ENCODE measurements around the gene EMP1.

The EMP1 gene, protein sequence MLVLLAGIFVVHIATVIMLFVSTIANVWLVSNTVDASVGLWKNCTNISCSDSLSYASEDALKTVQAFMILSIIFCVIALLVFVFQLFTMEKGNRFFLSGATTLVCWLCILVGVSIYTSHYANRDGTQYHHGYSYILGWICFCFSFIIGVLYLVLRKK

DNA sequence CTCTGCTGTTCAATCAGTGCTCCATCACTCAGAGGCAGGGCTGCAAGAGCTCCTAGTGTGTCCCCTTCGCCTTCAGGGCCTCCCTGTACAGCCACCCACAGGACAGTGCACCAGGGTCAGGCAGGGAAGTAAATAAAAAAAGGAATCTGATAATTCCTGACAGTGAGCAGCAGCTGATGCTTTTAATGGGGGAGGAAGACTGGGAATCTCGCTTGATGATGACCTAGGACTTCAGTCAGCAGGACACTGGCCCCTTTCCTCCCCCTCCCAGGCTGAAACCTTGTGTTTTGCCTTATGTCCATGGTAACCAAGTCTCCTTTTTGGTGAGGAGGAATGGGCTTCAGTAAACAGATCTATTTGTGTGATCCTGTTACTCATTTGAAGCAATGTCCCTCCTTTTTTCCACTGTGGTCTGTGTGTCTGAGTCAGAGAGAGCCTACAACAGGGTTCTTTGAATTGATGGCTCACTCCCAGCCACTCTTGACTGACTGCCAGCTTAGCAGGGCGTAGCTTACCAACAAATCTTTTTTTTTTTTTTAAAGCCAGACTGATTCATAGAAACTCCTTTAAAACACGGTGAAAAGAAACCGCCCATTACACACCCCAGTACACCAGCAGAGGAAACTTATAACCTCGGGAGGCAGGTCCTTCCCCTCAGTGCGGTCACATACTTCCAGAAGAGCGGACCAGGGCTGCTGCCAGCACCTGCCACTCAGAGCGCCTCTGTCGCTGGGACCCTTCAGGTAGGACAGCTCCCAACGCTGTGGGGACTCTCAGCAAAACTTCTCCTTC is at the start of gene EMP1:
Gene EMP1, plus strand, starts transcription at position 597 of the 792 bp plus-strand sequence. CDS start 14,785 bp downstream, outside the sequence.
- peak within 1 kb of the TSS; percentile 40 for H3K4me3 ChIP-seq (ENCODE audit: severe bottlenecking)
- no peaks in the 10 kb centered on the region for H3K36me3 ChIP-seq (ENCODE audit: low read depth)
- no peaks in the 10 kb centered on the region for H3K27me3 ChIP-seq (ENCODE audit: insufficient read depth, poor library complexity, severe bottlenecking)
- H3K4me1 ChIP-seq (ENCODE audit: insufficient read depth, poor library complexity, severe bottlenecking), result peaks cover 18% of the 10 kb centered on the region
- peak within 1 kb of the TSS; percentile 85 for H3K27ac ChIP-seq (ENCODE audit: poor library complexity, severe bottlenecking)
- no peaks in the 10 kb centered on the region for H3K9me3 ChIP-seq (ENCODE audit: severe bottlenecking)
- DNase-seq (ENCODE audit: low spot score), result peak; percentile 89
- peak; percentile 75 for ATAC-seq (ENCODE audit: low read depth)
- TF ChIP-seq, protein P1, sequence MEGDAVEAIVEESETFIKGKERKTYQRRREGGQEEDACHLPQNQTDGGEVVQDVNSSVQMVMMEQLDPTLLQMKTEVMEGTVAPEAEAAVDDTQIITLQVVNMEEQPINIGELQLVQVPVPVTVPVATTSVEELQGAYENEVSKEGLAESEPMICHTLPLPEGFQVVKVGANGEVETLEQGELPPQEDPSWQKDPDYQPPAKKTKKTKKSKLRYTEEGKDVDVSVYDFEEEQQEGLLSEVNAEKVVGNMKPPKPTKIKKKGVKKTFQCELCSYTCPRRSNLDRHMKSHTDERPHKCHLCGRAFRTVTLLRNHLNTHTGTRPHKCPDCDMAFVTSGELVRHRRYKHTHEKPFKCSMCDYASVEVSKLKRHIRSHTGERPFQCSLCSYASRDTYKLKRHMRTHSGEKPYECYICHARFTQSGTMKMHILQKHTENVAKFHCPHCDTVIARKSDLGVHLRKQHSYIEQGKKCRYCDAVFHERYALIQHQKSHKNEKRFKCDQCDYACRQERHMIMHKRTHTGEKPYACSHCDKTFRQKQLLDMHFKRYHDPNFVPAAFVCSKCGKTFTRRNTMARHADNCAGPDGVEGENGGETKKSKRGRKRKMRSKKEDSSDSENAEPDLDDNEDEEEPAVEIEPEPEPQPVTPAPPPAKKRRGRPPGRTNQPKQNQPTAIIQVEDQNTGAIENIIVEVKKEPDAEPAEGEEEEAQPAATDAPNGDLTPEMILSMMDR (IDR thresholded peaks at IDR 0.05; ENCODE audit: poor library complexity, severe bottlenecking), result no peak

DNA sequence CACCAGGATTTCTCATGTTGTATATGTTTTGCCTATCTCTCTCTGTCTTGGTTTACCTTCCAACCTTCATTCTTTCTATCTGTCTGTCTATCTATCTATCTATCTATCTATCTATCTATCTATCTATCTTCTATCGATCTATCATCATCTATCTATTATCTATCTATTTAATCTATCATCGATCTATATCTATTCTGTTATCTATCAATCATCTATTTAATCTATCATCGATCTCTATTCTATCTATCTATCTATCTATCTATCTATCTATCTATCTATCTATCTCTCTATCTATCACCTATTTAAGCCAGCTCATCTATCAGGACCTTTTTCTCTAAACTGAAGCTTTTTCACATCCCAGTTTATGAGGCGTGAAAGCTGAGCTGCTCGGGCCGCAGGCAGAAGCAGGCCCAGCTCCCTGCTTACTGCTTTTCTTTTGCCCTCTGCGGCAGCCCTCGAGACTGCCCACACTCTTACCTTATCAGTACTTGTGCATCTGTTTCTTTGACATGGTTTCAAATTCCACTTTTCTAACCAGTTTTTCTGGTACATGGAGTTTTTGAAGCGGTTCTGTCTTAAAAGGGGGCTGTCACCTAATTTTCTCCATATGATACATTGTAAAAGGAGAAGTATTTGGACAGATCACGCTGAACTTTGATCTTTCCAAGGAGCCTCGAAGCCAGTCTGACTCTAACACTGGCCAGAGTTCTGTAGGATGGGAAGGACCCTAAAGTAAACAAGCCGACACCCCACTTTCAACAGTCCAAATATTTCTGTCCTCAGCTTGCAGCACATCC is 48.6 kb upstream of the EMP1 start:
- Histone ChIP-seq H3K9me3 (ENCODE audit: severe bottlenecking) (no peaks in the 10 kb centered on the region), H3K4me3 (ENCODE audit: severe bottlenecking) (no peak overlapping the region), H3K27ac (ENCODE audit: poor library complexity, severe bottlenecking) (no peak overlapping the region), H3K4me1 (ENCODE audit: insufficient read depth, poor library complexity, severe bottlenecking) (no peaks in the 10 kb centered on the region), H3K27me3 (ENCODE audit: insufficient read depth, poor library complexity, severe bottlenecking) (no peaks in the 10 kb centered on the region), H3K36me3 (ENCODE audit: low read depth) (no peaks in the 10 kb centered on the region)
- no peak for ATAC-seq (ENCODE audit: low read depth)
- no peak for DNase-seq (ENCODE audit: low spot score)
- TF ChIP-seq, protein P1 (IDR thresholded peaks at IDR 0.05; ENCODE audit: poor library complexity, severe bottlenecking), result no peak

DNA sequence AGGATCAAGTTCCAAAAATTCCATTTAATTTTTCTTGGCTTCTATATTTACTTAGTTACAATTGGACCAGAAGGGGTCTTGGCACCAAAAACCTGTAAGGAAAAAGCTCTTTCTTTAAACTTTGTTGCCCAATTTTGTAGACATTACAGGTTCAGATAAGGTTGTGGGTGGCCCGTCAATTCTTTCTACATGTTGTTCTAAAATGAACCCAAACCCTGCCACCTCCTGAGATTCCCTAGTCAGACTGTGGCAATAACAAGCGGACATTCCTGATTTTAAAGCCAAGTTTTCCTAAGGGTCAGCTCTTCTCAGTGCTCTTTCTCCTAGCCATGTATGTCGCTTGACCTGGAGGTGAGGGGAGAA is 48.1 kb upstream of the EMP1 start:
- TF ChIP-seq, protein P1 (IDR thresholded peaks at IDR 0.05; ENCODE audit: poor library complexity, severe bottlenecking), result no peak

DNA sequence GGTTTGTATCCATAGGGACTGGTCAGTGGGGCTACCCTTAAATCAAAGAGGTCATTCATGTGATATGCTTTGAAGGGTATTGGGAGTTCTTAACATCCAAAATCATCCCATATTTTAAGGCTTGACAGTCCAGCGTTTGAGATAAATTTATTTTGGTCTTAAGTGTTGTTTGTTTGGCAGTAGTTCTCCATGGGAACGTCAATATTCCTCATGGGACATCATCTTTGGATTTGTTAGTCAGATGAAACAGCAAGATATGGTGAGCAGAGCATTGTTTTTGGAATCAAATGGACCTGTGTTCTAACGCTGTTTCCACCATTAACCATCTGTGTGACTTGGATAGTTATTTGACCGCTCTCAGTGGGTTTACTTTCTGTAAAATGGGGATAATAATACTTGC is 47.1 kb upstream of the EMP1 start:
- Histone ChIP-seq H3K4me1 (ENCODE audit: insufficient read depth, poor library complexity, severe bottlenecking) (no peaks in the 10 kb centered on the region), H3K36me3 (ENCODE audit: low read depth) (no peaks in the 10 kb centered on the region)
- ATAC-seq (ENCODE audit: low read depth), result no peak

More for the DNA sequence above, 48.1 kb upstream of the EMP1 start:
- no peak overlapping the region for H3K27ac ChIP-seq (ENCODE audit: poor library complexity, severe bottlenecking)
- DNase-seq (ENCODE audit: low spot score), result no peak
- no peaks in the 10 kb centered on the region for H3K27me3 ChIP-seq (ENCODE audit: insufficient read depth, poor library complexity, severe bottlenecking)
- H3K9me3 ChIP-seq (ENCODE audit: severe bottlenecking), result no peaks in the 10 kb centered on the region
- no peaks in the 10 kb centered on the region for H3K4me1 ChIP-seq (ENCODE audit: insufficient read depth, poor library complexity, severe bottlenecking)
- no peak overlapping the region for H3K4me3 ChIP-seq (ENCODE audit: severe bottlenecking)
- H3K36me3 ChIP-seq (ENCODE audit: low read depth), result no peaks in the 10 kb centered on the region
- ATAC-seq (ENCODE audit: low read depth), result no peak

More for the DNA sequence above, 47.1 kb upstream of the EMP1 start:
- DNase-seq (ENCODE audit: low spot score), result no peak
- Histone ChIP-seq H3K27me3 (ENCODE audit: insufficient read depth, poor library complexity, severe bottlenecking) (no peaks in the 10 kb centered on the region), H3K27ac (ENCODE audit: poor library complexity, severe bottlenecking) (no peak overlapping the region), H3K9me3 (ENCODE audit: severe bottlenecking) (no peaks in the 10 kb centered on the region), H3K4me3 (ENCODE audit: severe bottlenecking) (no peak overlapping the region)
- TF ChIP-seq, protein P1 (IDR thresholded peaks at IDR 0.05; ENCODE audit: poor library complexity, severe bottlenecking), result no peak

Data from RWPE2 (cell line).